ENCODE data around the gene CRYBA1.

- TF ChIP-seq, protein P1, sequence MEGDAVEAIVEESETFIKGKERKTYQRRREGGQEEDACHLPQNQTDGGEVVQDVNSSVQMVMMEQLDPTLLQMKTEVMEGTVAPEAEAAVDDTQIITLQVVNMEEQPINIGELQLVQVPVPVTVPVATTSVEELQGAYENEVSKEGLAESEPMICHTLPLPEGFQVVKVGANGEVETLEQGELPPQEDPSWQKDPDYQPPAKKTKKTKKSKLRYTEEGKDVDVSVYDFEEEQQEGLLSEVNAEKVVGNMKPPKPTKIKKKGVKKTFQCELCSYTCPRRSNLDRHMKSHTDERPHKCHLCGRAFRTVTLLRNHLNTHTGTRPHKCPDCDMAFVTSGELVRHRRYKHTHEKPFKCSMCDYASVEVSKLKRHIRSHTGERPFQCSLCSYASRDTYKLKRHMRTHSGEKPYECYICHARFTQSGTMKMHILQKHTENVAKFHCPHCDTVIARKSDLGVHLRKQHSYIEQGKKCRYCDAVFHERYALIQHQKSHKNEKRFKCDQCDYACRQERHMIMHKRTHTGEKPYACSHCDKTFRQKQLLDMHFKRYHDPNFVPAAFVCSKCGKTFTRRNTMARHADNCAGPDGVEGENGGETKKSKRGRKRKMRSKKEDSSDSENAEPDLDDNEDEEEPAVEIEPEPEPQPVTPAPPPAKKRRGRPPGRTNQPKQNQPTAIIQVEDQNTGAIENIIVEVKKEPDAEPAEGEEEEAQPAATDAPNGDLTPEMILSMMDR (IDR thresholded peaks at IDR 0.05; ENCODE audit: low read depth, low read length), result peak; percentile 51
- no peak for TF ChIP-seq MAX (IDR thresholded peaks at IDR 0.05; ENCODE audit: low read depth, low read length)
- no peak for TF ChIP-seq POLR2A (IDR thresholded peaks at IDR 0.05; ENCODE audit: extremely low read depth, insufficient read length)
These were observed 2.9 kb upstream of the CRYBA1 start for GRCh38 chr17:29243792-29244191.

Data from NB4 (cell line).